Hepatocyte (in vitro differentiated cells): ENCODE results near the gene SNCA. TPM values are rescaled to one million over a fixed set of nuclear protein-coding genes. Genes with fewer than 3 reads are reported as not detected.

ENCODE experiments used
- DNase-seq: peaks from one replicate; pipeline ENCODE4 v3.0.0-alpha.2; 2016; ENCODE audit warnings: low spot score
- H2AFZ ChIP-seq: fragments of 200-600 bp; sonication (generic); 2 replicates; pipeline ENCODE4 v1.6.0; 2016; ENCODE audit warnings: antibody characterized with exemption, mild to moderate bottlenecking
- H3K27ac ChIP-seq: fragments of 200-600 bp; sonication (generic); 2 replicates; pipeline ENCODE4 v1.5.1; 2016; ENCODE audit warnings: mild to moderate bottlenecking
- H3K27me3 ChIP-seq: fragments of 200-600 bp; sonication (generic); 2 replicates; pipeline ENCODE4 v1.6.1; 2016
- H3K36me3 ChIP-seq: fragments of 200-600 bp; sonication (generic); replicated peaks from 2 replicates; pipeline ENCODE4 v1.5.1; 2016; ENCODE audit warnings: low read depth; ENCODE audit not compliant: insufficient read depth
- H3K4me1 ChIP-seq: fragments of 200-600 bp; sonication (generic); 2 replicates; pipeline ENCODE4 v1.5.1; 2016; ENCODE audit warnings: mild to moderate bottlenecking, moderate library complexity; ENCODE audit not compliant: insufficient read depth
- H3K4me2 ChIP-seq: fragments of 200-600 bp; sonication (generic); 2 replicates; pipeline ENCODE4 v1.6.0; 2016
- H3K4me3 ChIP-seq: fragments of 200-600 bp; sonication (generic); 2 replicates; pipeline ENCODE4 v1.5.1; 2016; ENCODE audit warnings: mild to moderate bottlenecking
- H3K79me2 ChIP-seq: fragments of 200-600 bp; sonication (generic); 2 replicates; pipeline ENCODE4 v1.6.0; 2017; ENCODE audit warnings: mild to moderate bottlenecking
- H3K9me2 ChIP-seq: fragments of 200-600 bp; sonication (generic); replicated peaks from 2 replicates; pipeline ENCODE4 v1.6.0; 2017; ENCODE audit warnings: mild to moderate bottlenecking; ENCODE audit not compliant: insufficient read depth
- H3K9me3 ChIP-seq: fragments of 200-600 bp; sonication (generic); 2 replicates; pipeline ENCODE4 v1.5.1; 2016; ENCODE audit warnings: low read depth, mild to moderate bottlenecking
- H4K20me1 ChIP-seq: fragments of 200-600 bp; sonication (generic); 2 replicates; pipeline ENCODE4 v1.6.0; 2016; ENCODE audit warnings: mild to moderate bottlenecking; ENCODE audit not compliant: insufficient read depth, poor library complexity, severe bottlenecking
- CTCF ChIP-seq: fragments of 200-600 bp; sonication (generic); IDR thresholded peaks from 2 replicates; pipeline ENCODE4 v1.5.1; 2016; ENCODE audit warnings: antibody characterized with exemption, mild to moderate bottlenecking; ENCODE audit not compliant: poor library complexity
- EZH2 ChIP-seq: fragments of 200-600 bp; sonication (generic); IDR thresholded peaks from 2 replicates; pipeline ENCODE4 v1.6.1; 2016; ENCODE audit warnings: antibody characterized with exemption, mild to moderate bottlenecking, borderline replicate concordance
- EZH2phosphoT487 ChIP-seq: fragments of 200-600 bp; sonication (generic); IDR thresholded peaks from one replicate; pipeline ENCODE4 v1.6.1; 2018; ENCODE audit warnings: antibody characterized with exemption, mild to moderate bottlenecking, low read depth, moderate library complexity; ENCODE audit not compliant: unreplicated experiment, severe bottlenecking
- WGBS: methylation state at CpG from one replicate; pipeline ENCODE4 v1.1.6; 2016; ENCODE audit warnings: low lambda C conversion rate; ENCODE audit errors: missing lambda C conversion rate; 5-methylcytosine and 5-hydroxymethylcytosine counted together
- polyA plus RNA-seq: library from polyadenylated mRNA; unstranded; fragments of >200 nt; fragmentation: Nextera tagmentation; extraction: Ambion mirVana; gene quantifications from 2 replicates; pipeline ENCODE4 v1.2.1, GENCODE V29; 2016
- total RNA-seq: library from RNA; depleted of rRNA; stranded (reverse); fragments of >200 nt; gene quantifications from 2 replicates; pipeline ENCODE4 v1.2.3, GENCODE V29; 2014

The SNCA gene
- total and polyA plus RNA-seq, 2 experiments from 2014 or later: 8.9 to 14.0 TPM

- DNase-seq: no peak
- no peak overlapping the region for H2AFZ ChIP-seq
- TF ChIP-seq EZH2: no peak
- TF ChIP-seq CTCF: no peak
- TF ChIP-seq EZH2phosphoT487: no peak
- no peak overlapping the region for H3K27ac ChIP-seq
- H3K4me2 ChIP-seq: no peak overlapping the region
- H3K36me3 ChIP-seq: no peaks in the 10 kb centered on the region
- H4K20me1 ChIP-seq: no peaks in the 10 kb centered on the region
- H3K27me3 ChIP-seq: no peaks in the 10 kb centered on the region
- H3K4me3 ChIP-seq: no peak overlapping the region
- WGBS: 83% methylated on average over 5 of the region's 5 CpGs
- H3K9me2 ChIP-seq: no peaks in the 10 kb centered on the region
- H3K4me1 ChIP-seq: no peaks in the 10 kb centered on the region
- H3K79me2 ChIP-seq: no peaks in the 10 kb centered on the region
- no peaks in the 10 kb centered on the region for H3K9me3 ChIP-seq
These were observed 24.0 kb upstream of the SNCA start for GRCh38 chr4:89860971-89861370.

- H3K4me1 ChIP-seq: no peaks in the 10 kb centered on the region
- H3K4me2 ChIP-seq: no peak overlapping the region
- H3K4me3 ChIP-seq: no peak overlapping the region
- no peaks in the 10 kb centered on the region for H3K79me2 ChIP-seq
- H3K27me3 ChIP-seq: no peaks in the 10 kb centered on the region
- no peak overlapping the region for H2AFZ ChIP-seq
- H3K27ac ChIP-seq: no peak overlapping the region
- no peak for DNase-seq
- no peaks in the 10 kb centered on the region for H3K9me3 ChIP-seq
- H3K9me2 ChIP-seq: no peaks in the 10 kb centered on the region
- TF ChIP-seq EZH2phosphoT487 (no peak), CTCF (no peak), EZH2 (no peak)
- 59% methylated on average over 3 of the region's 3 CpGs for WGBS
- H3K36me3 ChIP-seq: no peaks in the 10 kb centered on the region
- H4K20me1 ChIP-seq: no peaks in the 10 kb centered on the region
These were observed 18.3 kb upstream of the SNCA start for GRCh38 chr4:89855236-89855635.

GRCh38 chr4:89847571-89848325 lies 10.8 kb upstream of the SNCA start:
- H2AFZ ChIP-seq: no peak overlapping the region
- H3K9me2 ChIP-seq: no peaks in the 10 kb centered on the region
- no peaks in the 10 kb centered on the region for H3K4me1 ChIP-seq
- 94% methylated on average over 1 of the region's 1 CpG for WGBS
- no peaks in the 10 kb centered on the region for H3K36me3 ChIP-seq
- H3K27ac ChIP-seq: no peak overlapping the region
- H3K4me3 ChIP-seq: no peak overlapping the region
- no peaks in the 10 kb centered on the region for H3K9me3 ChIP-seq
- no peak overlapping the region for H3K4me2 ChIP-seq
- no peak for DNase-seq
- H4K20me1 ChIP-seq: no peaks in the 10 kb centered on the region
- no peaks in the 10 kb centered on the region for H3K27me3 ChIP-seq
- no peak for TF ChIP-seq EZH2phosphoT487
- no peak for TF ChIP-seq EZH2
- TF ChIP-seq CTCF: no peak
- no peaks in the 10 kb centered on the region for H3K79me2 ChIP-seq

- Histone ChIP-seq H3K4me3 (no peak overlapping the region), H3K9me3 (no peaks in the 10 kb centered on the region), H3K27ac (no peak overlapping the region), H3K36me3 (no peaks in the 10 kb centered on the region), H3K9me2 (no peaks in the 10 kb centered on the region), H3K27me3 (peaks cover 40% of the 10 kb centered on the region), H4K20me1 (no peaks in the 10 kb centered on the region), H3K79me2 (no peaks in the 10 kb centered on the region), H3K4me2 (no peak overlapping the region), H3K4me1 (no peaks in the 10 kb centered on the region), H2AFZ (no peak overlapping the region)
- no peak for DNase-seq
- WGBS: 53% methylated on average over 1 of the region's 1 CpG
- no peak for TF ChIP-seq EZH2phosphoT487
- TF ChIP-seq EZH2: no peak
- TF ChIP-seq CTCF: no peak
These were observed 2.6 kb upstream of the SNCA start for GRCh38 chr4:89839558-89839957.
